Esophagus (tissue), 2 donors: ENCODE data around the gene GMPPA. TPM values are rescaled to one million over a fixed set of nuclear protein-coding genes. Genes with fewer than 3 reads are reported as not detected.

ENCODE experiments used
- H3K27ac ChIP-seq, 2 donors: one replicate each; pipeline ENCODE4 v1.5.1; 2013; ENCODE audit warnings: low read depth in 2 of 2, mild to moderate bottlenecking in 2 of 2, inconsistent platforms in 1 of 2, low read length in 1 of 2, moderate library complexity in 1 of 2
- H3K27me3 ChIP-seq, 2 donors: one replicate each; pipeline ENCODE4 v1.6.1; 2013; ENCODE audit warnings: low read length in 2 of 2, control low read depth in 1 of 2, mild to moderate bottlenecking in 1 of 2; ENCODE audit not compliant: insufficient read depth in 2 of 2, control insufficient read depth in 1 of 2
- H3K36me3 ChIP-seq, 2 donors: one replicate each; pipeline ENCODE4 v1.6.1; 2013; ENCODE audit warnings: low read length in 1 of 2; ENCODE audit not compliant: control insufficient read depth in 2 of 2, insufficient read depth in 2 of 2
- H3K4me1 ChIP-seq, 2 donors: one replicate each; pipeline ENCODE4 v1.6.1; 2013; ENCODE audit warnings: low read length in 1 of 2; ENCODE audit not compliant: control insufficient read depth in 2 of 2, insufficient read depth in 2 of 2
- H3K4me3 ChIP-seq, 2 donors: one replicate each; pipeline ENCODE4 v1.5.1; 2013; ENCODE audit warnings: low read length in 2 of 2, mild to moderate bottlenecking in 2 of 2, low read depth in 1 of 2, moderate library complexity in 1 of 2
- H3K9me3 ChIP-seq, 2 donors: one replicate each; pipeline ENCODE4 v1.6.1; 2013; ENCODE audit warnings: mild to moderate bottlenecking in 2 of 2, low read depth in 1 of 2, low read length in 1 of 2, moderate library complexity in 1 of 2; ENCODE audit not compliant: control insufficient read depth in 2 of 2, insufficient read depth in 1 of 2
- WGBS, 2 donors: extraction: QIAGEN DNeasy Blood & Tissue Kit; methylation state at CpG; one replicate each; pipeline ENCODE4 v1.1.7; 2013; 5-methylcytosine and 5-hydroxymethylcytosine counted together
- polyA plus RNA-seq, 2 donors: library from polyadenylated mRNA; stranded (reverse); fragments of 200-250 nt; gene quantifications; one replicate each; pipeline ENCODE4 v1.2.3, GENCODE V29; 2013
- donor health status: healthy with polysubstance abuse.
- donor health status: Bipolar disorder and iron deficiency.

GMPPA gene
- polyA plus RNA-seq, 2 donors, result 18.4 to 25.5 TPM

DNA sequence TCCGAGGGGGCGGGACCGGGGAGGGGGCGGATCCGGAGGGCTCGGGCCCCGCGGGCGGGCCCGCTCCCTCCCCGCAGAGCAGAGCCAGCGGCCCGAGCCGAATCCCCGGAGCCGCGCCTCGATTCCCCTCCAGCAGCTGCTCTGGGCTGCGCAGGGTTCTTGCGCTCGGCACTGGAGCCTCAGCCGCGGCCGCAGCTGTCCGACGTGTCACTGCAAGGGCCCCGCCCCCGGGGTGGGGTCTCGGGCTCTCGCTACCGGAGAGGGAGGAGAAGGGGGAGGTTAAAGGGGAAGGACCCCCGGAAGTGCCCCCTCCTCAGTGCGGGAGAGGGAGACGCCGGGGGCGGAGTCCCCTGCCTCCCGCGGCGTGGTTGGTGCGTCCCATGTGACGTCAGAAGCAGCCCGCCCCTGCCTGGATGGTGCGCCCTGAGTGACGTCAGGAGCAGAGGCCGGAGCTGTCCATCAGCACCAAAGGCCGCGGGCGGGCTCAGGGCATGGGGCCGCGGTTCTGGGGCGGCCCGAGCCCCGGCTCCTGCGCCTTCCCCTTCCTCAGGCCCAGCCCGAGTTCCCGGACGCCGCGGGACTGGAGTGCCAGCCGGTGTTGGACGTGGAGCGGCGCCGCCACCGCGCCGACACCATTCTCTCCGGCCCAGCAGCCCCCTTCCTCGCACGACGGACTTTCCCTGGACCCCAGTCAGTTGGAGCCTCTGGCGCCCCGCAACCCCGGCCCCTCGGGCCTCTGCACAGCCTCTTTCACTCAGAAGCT, 45.1 kb downstream of the GMPPA start, which contains the start of the genes CHPF and TMEM198:
TSS of gene CHPF (minus strand) at position 214 of the 763 bp plus-strand sequence. CDS start 271 bp downstream, outside the sequence.
TSS of gene TMEM198 (plus strand) at position 433 of the 763 bp plus-strand sequence. CDS start 700 bp downstream, outside the sequence.
- Histone ChIP-seq H3K27me3 (no peaks in the 10 kb centered on the region), H3K9me3 (no peaks in the 10 kb centered on the region), H3K4me3 (peak within 1 kb of the TSS; percentile 66 to 70), H3K27ac (peak within 1 kb of the TSS; percentile 88 to 92), H3K4me1 (peaks cover 0 to 15% of the 10 kb centered on the region in 2 donors), H3K36me3 (peaks cover 0 to 22% of the 10 kb centered on the region in 2 donors)
- 1% methylated on average over 66 to 75 of the region's 75 CpGs for WGBS, 2 donors

DNA sequence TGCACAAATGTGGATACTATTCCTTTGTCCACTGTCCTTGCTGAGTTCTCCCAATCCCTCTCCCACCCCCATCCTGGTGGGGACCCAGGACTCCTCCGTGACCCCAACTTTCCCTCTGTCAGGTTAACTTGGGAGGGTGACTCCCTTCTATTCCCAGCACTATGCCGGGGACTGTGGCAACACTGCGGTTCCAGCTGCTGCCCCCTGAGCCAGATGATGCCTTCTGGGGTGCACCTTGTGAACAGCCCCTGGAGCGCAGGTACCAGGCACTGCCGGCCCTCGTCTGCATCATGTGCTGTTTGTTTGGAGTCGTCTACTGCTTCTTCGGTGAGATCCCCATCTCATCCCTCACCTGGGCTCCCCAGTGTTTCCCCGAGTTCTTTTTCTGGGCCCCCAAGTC, 45.9 kb downstream of the GMPPA start:
- H3K9me3 ChIP-seq, result no peaks in the 10 kb centered on the region
- no peak overlapping the region for H3K27ac ChIP-seq
- H3K36me3 ChIP-seq, result peaks cover 0 to 14% of the 10 kb centered on the region in 2 donors
- peak overlapping the region in 1 of 2 donors; percentile 25 for H3K4me3 ChIP-seq
- no peaks in the 10 kb centered on the region for H3K27me3 ChIP-seq
- peaks cover 0 to 15% of the 10 kb centered on the region in 2 donors for H3K4me1 ChIP-seq
- WGBS, 2 donors, result 42 to 53% methylated on average over 9 of the region's 9 CpGs

DNA sequence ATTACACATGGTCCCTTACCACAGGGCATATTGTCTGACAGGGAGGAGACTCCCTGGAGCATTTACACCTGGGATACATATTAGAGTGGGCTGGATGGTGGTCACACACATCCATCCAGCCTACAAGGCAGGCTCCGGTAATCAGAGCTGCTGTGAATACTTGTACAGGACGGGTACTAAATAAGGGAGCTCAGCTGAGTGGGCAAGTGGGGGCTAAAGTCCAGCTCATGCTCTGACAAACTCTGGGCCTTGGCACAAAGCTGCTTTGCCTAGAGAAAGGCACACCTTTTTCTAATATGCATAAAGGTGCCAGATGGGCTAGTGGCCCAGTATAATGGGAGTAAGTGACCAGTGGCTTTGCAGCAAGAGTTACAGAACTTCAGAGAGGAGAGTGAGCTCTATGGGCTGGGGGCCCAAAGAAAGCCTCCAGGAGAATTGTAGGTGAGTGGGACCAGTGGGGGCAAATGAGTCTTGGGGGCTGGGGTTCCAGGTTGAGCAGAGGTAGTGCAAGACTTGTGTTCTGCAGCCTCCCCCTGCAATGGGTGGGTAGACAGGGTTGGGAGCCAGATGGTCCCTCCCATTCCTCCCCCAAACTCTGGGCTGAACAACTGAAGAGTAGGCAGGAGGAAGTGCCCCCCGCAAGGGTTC, 46.7 kb downstream of the GMPPA start:
- peaks cover 0 to 6% of the 10 kb centered on the region in 2 donors for H3K36me3 ChIP-seq
- WGBS, 2 donors, result 81 to 91% methylated on average over 3 of the region's 3 CpGs
- H3K4me3 ChIP-seq, result no peak overlapping the region
- no peaks in the 10 kb centered on the region for H3K9me3 ChIP-seq
- H3K27ac ChIP-seq, result no peak overlapping the region
- peaks cover 0 to 15% of the 10 kb centered on the region in 2 donors for H3K4me1 ChIP-seq
- H3K27me3 ChIP-seq, result no peaks in the 10 kb centered on the region

DNA sequence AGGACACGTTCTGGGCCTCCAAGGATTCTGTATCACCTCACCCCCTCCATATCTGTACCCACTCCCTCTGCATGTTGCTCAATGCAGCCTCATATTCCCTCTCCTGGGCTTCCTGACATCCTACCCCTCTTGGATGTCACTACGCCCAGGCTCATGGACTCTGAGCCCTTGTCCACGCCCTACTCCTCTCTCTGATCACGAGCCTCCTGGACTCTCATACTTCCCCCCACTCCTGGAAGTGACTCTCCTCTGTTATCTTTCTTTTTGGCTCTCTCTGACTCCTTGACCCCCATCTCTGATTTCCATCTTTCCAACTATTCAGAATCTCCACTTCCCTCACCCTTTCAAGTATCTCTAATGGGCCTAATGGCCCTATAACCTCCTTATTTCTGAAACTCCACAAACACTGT, 47.3 kb downstream of the GMPPA start:
- 69 to 70% methylated on average over 4 of the region's 4 CpGs for WGBS, 2 donors

DNA sequence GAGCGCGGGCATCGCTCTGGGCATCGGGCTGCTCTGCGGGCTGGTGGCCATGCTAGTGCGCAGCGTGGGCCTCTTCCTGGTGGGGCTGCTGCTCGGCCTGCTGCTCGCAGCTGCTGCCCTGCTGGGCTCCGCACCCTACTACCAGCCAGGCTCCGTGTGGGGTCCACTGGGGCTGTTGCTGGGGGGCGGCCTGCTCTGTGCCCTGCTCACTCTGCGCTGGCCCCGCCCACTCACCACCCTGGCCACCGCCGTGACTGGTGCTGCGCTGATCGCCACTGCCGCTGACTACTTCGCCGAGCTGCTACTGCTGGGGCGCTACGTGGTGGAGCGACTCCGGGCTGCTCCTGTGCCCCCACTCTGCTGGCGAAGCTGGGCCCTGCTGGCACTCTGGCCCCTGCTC, 48.9 kb downstream of the GMPPA start:
- no peak overlapping the region for H3K27ac ChIP-seq
- 95% methylated on average over 26 of the region's 26 CpGs for WGBS, 2 donors
- H3K27me3 ChIP-seq, result no peaks in the 10 kb centered on the region
- no peaks in the 10 kb centered on the region for H3K36me3 ChIP-seq
- peaks cover under 1 to 18% of the 10 kb centered on the region in 2 donors for H3K4me1 ChIP-seq
- no peak overlapping the region for H3K4me3 ChIP-seq
- H3K9me3 ChIP-seq, result no peaks in the 10 kb centered on the region

More for the DNA sequence above, 47.3 kb downstream of the GMPPA start:
- no peak overlapping the region for H3K27ac ChIP-seq
- peaks cover 0 to 4% of the 10 kb centered on the region in 2 donors for H3K36me3 ChIP-seq
- H3K9me3 ChIP-seq, result no peaks in the 10 kb centered on the region
- H3K27me3 ChIP-seq, result no peaks in the 10 kb centered on the region
- no peak overlapping the region for H3K4me3 ChIP-seq
- peaks cover 0 to 15% of the 10 kb centered on the region in 2 donors for H3K4me1 ChIP-seq

DNA sequence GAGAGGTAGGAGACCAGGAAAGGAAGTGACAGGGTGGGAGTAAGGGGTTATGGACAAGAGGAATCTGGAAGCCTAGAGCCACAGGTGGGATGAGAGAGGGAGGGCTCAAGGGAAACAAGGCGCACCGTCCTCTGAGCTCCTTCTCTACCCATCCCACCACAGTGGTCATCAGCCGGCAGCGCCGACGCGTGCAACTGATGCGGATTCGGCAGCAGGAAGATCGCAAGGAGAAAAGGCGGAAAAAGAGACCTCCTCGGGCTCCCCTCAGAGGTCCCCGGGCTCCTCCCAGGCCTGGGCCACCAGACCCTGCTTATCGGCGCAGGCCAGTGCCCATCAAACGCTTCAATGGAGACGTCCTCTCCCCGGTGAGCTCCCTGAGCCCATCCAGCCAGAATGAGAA, 50.3 kb downstream of the GMPPA start:
- Histone ChIP-seq H3K27me3 (no peaks in the 10 kb centered on the region), H3K36me3 (no peaks in the 10 kb centered on the region), H3K4me1 (peaks cover 5 to 22% of the 10 kb centered on the region in 2 donors), H3K9me3 (no peaks in the 10 kb centered on the region), H3K4me3 (no peak overlapping the region), H3K27ac (no peak overlapping the region)
- 93 to 96% methylated on average over 18 of the region's 18 CpGs for WGBS, 2 donors

DNA sequence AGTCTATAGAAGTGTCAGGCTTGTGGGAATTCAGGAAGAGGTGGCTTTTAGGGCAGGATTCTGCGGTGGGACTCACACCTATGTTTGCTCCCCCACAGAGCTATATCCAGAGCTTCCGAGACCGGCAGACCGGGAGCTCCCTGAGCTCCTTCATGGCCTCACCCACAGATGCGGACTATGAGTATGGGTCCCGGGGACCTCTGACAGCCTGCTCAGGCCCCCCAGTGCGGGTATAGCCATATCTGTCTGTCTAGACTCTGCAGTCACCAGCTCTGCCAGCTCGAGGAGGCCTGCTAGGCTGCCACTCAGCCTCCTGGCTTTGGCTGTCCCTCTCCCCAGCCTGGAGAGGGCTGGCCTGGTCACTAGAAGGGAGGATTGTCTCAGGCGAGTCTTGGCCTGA, 50.9 kb downstream of the GMPPA start:
- Histone ChIP-seq H3K27me3 (no peaks in the 10 kb centered on the region), H3K4me3 (no peak overlapping the region), H3K4me1 (peaks cover 5 to 16% of the 10 kb centered on the region in 2 donors), H3K36me3 (no peaks in the 10 kb centered on the region), H3K9me3 (no peaks in the 10 kb centered on the region), H3K27ac (no peak overlapping the region)
- 85 to 87% methylated on average over 9 of the region's 9 CpGs for WGBS, 2 donors

DNA sequence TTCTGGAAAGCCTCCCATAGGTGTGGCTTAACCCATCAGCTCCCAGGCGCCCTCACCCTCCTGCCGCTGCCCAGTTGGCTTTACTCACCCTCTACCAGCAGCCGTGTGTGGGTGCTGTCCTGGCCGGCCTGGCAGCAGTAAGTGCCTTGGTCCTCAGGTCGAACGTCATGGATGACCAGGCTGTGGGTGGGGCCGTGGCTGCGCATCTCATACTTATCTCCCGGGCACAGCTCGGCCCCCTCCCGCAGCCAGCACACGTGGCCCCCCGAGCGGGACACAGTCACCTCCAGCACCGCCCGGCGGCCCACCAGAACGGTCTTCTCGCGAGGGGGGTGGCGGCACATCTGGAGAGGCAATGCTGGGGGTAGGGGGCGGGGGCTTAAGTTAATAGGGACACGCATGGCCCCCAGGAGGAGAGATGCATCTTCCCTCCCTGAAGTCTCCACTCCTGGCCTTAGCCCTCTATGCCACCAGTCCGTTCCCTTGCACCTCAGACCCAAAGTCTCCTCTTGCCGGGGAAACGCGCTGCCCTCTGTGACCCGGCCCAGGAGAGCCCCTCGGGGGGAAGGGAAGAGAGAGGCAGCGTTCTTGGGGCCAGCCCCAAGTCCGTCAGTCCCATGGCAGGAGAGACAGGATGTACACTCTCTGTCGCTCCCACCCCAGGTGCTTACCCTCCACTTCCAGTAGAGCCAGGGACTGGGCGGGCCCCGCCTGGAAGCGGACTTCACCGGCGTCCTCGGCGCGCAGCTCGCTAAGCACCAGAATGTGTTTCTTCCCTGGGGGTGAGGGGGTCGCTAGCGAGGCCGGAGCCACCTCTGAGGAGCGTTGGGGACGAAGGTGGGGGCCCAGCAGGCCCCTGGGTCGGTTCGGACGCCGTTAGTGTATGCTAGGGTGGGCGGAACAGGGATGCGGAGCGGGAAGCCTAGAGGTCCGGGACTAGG, 53.0 kb downstream of the GMPPA start:
- no peak overlapping the region for H3K27ac ChIP-seq
- no peaks in the 10 kb centered on the region for H3K27me3 ChIP-seq
- peaks cover 0 to 4% of the 10 kb centered on the region in 2 donors for H3K36me3 ChIP-seq
- 6 to 8% methylated on average over 51 to 54 of the region's 54 CpGs for WGBS, 2 donors
- H3K4me1 ChIP-seq, result peaks cover 5 to 15% of the 10 kb centered on the region in 2 donors
- H3K4me3 ChIP-seq, result peak overlapping the region; percentile 52 to 71
- no peaks in the 10 kb centered on the region for H3K9me3 ChIP-seq
